OCI-LY1 (cell line): ENCODE results near the gene ACTR10.

Experiments used
- CTCF ChIP-seq: fragments of 200-600 bp; sonication (generic), shearing (Covaris generic); IDR thresholded peaks from 2 replicates; pipeline ENCODE4 v1.5.1; 2017; ENCODE audit warnings: mild to moderate bottlenecking, antibody characterized with exemption, low read length, moderate library complexity, mixed read lengths
- EZH2 ChIP-seq: fragments of 200-600 bp; sonication (generic), shearing (Covaris generic); IDR thresholded peaks from 2 replicates; pipeline ENCODE4 v1.8.0; 2017; ENCODE audit warnings: borderline replicate concordance, mixed run types, mild to moderate bottlenecking, antibody characterized with exemption, low read length, moderate library complexity, mixed read lengths

- TF ChIP-seq CTCF (no peak), EZH2 (no peak)
Observed at GRCh38 chr14:58152014-58152857, 47.7 kb upstream of the ACTR10 start, which contains the start of gene ARMH4.
